ENCODE measurements around the gene MEGF8. TPM values are rescaled to one million over a fixed set of nuclear protein-coding genes. Genes with fewer than 3 reads are reported as not detected.

Gene MEGF8
- total RNA-seq, 1 experiment from 2014 or later: 12.3 TPM

DNA sequence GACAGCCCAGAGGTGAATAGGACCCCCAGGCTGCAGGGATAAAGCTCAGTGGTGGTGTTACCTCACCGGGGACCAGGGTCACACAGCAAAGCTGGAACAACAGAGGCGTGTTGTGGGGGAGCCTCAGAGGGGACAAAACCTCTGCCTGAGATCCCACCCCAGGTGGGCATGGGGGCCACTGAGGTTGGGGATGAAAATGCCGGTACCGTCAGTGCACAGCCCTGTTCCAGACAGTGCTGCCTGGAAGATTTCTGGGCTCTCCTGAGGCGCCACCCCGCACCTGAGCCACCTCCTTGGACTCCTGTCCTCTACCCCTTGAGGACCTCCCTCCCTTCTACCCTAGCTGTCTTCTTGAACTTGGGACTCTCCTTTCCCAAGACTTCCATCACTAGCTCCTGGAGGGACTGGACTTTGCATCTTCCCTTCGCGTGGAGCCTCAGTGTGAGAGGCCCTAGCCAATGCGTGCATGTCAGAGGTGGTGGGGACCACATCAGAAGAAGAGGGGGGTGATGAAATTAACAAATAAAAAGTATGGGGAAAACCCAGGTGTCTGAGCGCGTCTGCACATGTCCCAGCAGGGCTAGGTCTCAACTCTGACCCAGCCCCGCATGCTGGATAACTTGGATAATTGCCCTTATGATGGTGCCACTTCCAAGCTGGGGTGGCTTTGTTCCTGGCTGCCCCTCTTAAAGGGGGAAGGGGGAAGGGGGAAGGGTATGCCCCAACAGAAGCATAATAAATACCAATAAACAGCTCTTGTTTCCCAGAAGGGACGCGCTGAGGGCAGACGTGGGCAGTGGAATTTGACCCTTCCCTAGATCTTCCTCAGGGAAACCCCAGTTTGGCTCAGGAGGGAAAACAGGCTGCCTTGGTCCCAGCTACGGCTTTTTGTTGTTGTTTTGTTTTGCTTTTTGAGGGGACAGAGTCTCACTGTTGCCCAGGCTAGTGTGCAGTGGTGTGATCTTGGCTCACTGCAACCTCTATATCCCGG is 53.1 kb downstream of the MEGF8 start:
- DNase-seq (ENCODE audit: low read depth): no peak

GRCh38 chr19:42380155-42380554 is 54.7 kb downstream of the MEGF8 start:
- no peak for DNase-seq (ENCODE audit: low read depth)

DNA sequence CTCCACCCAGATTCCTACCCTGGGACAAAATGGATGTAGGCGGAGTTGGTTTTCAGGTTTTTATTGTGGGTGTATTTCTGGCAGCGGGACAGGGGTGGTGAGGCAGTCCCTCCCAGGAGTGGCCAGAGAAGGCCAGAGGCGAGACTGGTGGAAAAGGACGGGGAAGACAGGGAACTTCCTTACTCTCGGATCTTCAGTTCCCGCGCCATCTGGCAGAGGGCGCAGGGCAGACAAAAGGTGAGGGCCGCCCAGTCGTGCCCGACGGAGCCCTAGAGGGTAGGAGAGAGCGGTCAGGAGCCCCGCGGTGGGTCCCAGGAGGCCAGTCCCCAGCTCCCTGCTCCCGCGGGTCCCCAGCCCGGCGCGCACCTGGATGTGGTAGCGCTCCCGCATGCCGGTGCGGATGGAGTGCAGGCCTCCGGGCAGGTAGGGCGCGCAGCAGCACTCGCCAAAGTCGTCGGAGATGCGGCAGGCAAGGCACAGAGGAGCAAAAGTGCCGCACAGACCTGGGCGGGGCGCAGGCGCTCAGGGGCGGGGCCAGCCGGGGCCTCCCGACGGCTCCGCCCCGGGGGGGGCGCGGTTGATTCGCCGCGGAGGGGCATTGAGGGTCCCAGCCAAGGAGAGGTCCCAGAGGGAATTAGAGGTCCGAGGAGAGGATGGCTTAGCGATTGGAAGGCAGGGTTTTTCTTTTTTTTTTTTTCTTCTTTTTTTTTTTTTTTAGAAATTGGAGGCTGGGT is 61.7 kb downstream of the MEGF8 start:
- peak; percentile 87 for DNase-seq (ENCODE audit: low read depth)

GRCh38 chr19:42388851-42389489 is 63.5 kb downstream of the MEGF8 start:
- DNase-seq (ENCODE audit: low read depth): no peak

GRCh38 chr19:42389899-42390298 is 64.5 kb downstream of the MEGF8 start, which contains the start of gene CNFN:
TSS of gene CNFN (minus strand) at chr19:42390297. CDS start at chr19:42389037, 1,260 bp downstream.
- DNase-seq (ENCODE audit: low read depth): no peak

GRCh38 chr19:42392165-42392564 is 66.7 kb downstream of the MEGF8 start:
- no peak for DNase-seq (ENCODE audit: low read depth)

DNA sequence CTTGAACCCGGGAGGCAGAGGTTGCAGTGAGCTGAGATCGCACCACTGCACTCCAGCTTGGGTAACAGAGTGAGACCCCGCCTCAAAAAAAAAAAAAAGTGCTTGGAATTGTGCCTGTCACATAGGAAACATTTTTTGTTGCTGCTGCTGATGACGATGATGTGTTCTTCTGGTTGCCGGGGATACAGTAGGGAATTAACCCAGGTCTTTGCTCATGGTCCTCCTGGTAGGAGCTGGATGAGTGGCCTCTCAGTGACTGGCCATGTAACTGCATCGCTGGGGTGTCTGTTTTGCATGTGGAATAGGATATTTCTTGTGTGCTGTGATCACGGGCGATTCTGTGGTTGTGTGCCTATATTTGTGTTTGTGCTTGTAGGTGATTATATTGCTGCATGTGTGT is 69.3 kb downstream of the MEGF8 start:
- DNase-seq (ENCODE audit: low read depth): peak; percentile 56

DNA sequence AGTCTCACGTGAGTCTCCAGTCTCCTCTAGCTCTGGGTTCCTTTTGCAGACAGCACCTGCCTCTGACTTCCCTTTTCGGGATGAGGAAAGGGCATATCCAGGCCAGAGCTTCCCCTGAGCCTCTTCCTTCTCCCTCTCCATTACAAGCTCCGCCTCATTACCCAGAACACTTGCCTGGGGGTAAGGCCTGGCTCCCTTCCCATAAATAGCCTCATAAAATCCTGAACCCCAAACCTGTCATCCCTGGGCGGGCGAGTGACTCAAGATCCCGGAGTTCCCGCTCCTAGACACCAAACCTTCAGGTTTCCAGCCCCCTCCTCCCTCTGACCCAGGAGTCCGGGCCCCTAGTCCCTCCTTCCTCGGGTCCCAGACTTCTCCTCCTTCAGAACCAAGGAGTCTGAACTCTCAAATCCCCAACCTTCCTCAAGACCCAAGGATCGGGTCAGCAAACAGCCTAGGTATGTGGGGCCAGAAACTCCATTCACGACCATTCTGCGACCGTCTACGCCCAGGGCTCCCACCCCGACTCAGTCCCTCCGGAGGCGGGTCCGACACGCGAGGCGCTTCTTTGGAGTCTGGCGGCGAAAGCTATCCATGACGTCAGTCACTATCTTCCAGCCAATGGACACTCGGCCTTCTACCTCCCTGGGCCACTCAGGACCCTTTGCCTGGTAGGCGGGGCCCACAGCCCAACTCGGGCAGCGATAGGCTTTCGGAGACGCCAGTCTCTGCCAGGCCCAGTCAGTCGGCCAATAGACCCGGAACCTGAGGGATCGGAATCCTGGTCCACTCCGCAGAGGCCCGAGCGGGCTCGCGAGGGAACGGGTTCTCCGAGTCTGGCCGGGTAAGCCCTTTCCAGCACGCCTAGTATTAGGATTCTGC is 71.2 kb downstream of the MEGF8 start:
- DNase-seq (ENCODE audit: low read depth): peak; percentile 99

DNA sequence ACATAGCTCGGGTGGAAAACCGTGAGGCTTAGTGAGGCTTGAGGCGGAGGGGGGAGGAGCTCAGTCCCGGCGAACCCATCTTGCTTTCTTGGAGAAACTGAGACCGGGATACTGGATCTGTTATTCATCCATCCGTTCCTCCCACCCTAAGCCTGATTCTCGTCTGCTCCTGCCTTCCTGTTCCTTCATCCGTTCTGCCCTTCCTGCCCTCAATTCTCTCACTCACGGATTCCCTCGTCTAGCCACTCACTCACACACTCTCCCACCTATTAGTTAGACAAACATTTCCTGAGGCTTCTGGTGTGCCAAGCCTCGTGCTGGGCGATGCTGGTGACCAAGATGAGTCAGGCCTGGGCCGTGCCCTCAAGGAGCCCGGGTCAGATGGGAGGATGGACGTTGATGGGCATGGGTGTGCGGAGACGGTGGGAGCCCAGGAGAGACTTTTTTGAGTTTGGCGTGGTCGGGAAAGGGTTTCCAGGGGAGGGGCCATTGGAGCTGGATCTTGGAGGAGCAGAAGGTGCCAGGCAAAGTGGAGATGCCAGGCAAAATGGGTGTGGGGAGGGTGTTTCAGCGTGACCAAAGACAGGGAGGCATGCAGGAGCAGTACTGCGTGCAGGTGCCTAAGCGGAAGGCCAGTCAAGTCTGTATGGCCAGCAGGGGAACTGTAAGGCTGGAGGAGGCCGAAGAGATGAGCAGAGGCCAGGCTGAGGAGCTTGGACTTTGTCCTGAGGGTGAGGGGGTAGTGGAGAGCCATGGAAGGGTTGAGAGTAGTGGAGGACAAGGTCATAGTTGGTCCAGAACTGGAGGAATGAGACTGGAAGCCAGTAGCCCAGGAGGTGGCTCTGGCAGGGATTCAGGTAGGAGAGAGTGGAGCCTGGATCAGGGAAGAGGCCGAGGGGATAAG is 72.1 kb downstream of the MEGF8 start:
- DNase-seq (ENCODE audit: low read depth): peak; percentile 46

- DNase-seq (ENCODE audit: low read depth): no peak
These were observed 75.0 kb downstream of the MEGF8 start for GRCh38 chr19:42400404-42400803.

- DNase-seq (ENCODE audit: low read depth): peak; percentile 64
These were observed 76.2 kb downstream of the MEGF8 start for GRCh38 chr19:42401365-42402303.

- no peak for DNase-seq (ENCODE audit: low read depth)
These were observed 77.1 kb downstream of the MEGF8 start for GRCh38 chr19:42402376-42403116.

GRCh38 chr19:42403586-42403985 is 78.2 kb downstream of the MEGF8 start:
- no peak for DNase-seq (ENCODE audit: low read depth)

DNA sequence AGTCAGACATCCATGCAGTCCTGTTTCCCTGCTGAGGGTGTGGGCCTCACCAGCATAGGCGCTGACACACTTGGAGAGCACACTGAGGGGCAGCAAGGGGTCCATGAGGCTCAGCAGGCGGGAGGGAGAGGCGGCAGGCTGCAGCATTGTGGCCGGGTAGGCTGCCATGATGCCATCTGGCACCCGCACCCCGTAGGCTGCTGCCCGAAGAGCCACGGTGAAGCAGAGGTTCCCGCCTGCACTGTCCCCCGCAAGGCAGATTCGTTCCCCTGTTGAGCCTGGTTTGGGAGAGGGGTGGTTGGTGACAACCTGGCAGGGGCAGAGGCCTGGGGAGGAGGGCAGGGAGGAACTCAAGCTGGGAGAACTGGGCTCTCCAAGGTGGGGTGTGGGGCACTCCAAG is 80.7 kb downstream of the MEGF8 start:
- DNase-seq (ENCODE audit: low read depth): no peak

DNA sequence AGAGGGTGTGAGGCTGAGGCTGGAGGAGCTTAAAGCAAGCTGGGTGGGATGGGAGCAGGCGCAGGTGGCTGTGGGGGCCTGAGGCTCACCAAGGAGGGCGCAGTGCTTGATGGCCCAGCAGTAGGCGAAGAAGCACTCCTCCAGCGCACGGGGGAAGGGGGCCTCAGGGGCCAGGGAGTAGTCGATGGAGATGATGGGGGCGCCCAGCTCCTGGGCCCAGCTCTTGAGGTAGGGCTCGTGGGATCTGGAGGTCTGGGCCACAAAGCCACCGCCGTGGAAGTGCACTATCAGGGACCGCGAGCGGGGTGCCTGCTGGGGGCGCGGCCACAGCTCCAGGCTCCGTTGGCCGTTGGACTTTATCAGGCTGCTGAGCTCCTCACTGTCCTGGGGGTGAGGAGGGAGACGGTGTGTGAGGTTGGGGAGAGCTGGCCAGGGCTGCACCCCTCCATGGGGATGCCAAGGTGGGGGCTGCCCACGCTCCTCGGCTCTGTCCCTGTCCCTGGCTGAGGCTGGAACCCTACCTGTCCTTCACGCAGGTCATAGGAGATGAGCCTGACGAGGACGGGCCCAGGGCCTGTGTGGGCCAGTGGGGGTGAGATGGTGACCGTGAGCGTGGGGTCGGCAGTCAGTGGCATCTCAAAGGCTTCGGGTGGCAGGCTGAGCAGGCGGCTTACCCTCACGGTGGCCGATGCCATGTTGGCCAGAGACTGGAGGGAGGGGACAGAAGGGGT is 81.8 kb downstream of the MEGF8 start:
- no peak for DNase-seq (ENCODE audit: low read depth)

GRCh38 chr19:42407816-42408175 is 82.4 kb downstream of the MEGF8 start:
- no peak for DNase-seq (ENCODE audit: low read depth)

- no peak for DNase-seq (ENCODE audit: low read depth)
These were observed 84.0 kb downstream of the MEGF8 start for GRCh38 chr19:42409477-42409876.

- no peak for DNase-seq (ENCODE audit: low read depth)
These were observed 84.9 kb downstream of the MEGF8 start for GRCh38 chr19:42410371-42410770.

Measured in M059J (cell line).